Kasumi-1 (cell line): ENCODE measurements around the gene PPP1R16B.

Source experiments
- DNase-seq, 2 experiments: peaks; one replicate each; lab custom pipeline; 2025; lab: John Stamatoyannopoulos, UW

PPP1R16B gene

DNA sequence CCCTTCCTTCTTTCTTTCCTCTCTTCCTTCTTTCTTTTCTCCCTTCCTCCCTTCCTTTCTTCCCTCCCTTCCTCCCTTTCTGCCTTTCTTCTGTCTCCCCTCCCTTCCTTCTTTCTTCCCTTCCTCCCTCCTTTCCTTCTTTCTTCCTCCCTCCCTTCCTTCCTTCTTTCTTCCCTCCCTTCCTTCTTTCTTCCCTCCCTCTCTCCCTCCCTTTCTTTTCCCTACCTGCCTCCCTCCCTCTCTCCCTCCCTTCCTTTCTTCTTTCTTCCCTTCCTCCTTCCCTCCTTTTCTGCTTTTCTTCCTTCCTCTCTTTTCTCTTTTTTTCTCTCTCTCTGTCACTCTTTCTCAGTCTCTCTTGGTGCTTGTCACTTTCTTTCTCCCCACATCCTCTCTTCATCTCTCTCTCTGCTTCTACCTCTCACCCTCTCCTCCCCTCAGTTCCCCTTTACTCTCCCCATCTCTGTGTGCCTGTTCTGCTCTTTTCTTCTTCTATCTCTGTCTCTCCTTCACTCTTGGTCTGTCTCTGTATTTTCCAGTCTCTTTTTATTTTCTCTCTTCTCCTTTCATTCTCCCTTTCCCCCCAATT lies 90.6 kb downstream of the PPP1R16B start:
- no peak for DNase-seq

DNA sequence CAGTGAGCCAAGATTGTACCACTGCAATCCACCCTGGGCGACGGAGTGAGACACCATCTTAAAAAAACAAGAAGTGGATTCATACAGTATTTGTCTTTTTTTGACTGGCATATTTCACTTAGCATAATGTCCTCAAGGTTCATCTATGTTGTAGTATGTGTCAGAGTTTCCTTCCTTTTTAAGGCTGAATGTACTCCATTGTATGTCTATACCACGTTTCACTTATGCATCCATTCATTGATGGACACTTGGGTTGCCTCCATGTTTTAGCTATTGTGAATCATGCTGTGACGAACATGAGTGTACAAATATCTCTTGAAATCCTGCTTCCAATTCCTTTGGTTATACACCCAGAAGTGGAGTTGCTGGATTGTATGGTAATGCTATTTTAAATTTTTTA lies 91.8 kb downstream of the PPP1R16B start:
- DNase-seq, result no peak

DNA sequence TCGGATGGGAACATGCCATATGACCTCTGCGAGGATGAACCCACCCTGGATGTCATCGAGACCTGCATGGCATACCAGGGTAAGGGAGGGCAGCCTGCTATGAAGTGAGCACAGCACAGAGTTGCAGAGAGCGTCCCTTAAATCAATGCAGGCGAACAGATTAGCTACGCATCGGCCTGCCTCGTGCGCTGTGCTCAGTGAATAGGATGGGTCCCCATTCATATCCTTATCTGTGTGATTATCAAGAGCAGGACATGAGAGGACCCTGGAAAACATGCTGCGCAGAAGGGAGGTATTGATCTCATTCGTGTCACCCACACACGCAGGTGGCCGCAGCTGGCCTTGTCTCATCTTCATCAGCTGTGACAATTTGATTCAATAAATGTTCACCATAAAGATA lies 95.1 kb downstream of the PPP1R16B start:
- DNase-seq, result no peak

DNA sequence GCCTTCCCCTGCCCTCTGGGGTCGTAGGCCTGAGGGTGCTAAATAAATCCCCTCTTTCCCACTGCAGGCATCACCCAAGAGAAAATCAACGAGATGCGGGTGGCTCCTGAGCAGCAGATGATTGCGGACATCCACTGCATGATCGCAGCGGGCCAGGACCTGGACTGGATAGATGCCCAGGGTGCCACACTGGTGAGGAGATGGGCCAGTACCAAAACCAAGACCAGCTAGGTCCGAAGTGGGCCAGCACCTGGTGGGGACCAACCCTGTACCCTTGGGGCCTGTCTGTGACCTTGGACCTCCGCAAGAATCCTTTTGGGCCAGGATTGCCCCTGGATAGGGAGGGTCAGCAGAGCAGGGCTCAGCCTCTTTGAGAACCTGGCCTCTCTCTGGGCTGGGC lies 97.1 kb downstream of the PPP1R16B start:
- no peak for DNase-seq

DNA sequence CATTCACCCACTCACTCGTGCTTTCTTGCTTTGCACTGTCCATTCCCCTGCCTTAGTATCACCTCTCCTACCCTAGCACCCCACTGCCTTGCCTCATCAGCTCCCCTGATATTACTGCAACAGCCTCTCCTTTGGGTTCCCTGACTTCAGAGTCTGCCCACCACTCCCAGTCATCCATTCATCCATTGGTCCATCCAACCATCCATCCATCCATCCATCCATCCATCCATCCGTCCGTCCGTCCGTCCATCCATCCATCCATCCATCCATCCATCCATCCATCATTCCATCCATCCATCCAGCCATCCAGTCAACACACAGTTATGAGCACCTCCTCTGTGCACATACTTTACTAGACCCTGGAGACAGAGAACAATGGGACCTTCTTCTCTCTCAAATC lies 97.8 kb downstream of the PPP1R16B start:
- no peak for DNase-seq

DNA sequence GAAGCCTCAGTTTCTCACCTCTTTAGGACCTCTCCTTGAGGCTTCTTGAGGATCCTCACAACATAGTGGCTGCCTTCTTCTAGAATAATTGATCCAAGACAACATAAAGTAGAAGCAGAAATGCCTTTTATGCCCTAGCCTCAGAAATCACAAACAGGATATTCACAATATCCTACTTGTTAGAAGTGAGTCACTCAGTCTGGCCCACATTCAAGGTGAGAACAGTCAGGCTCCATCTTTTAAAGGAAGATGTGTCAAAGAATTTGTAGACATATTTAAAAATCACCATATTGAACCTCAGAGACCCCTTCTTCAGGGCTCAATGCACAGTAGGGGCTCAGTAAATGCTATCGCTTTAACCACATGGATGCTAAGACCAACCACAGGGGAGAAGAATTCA lies 99.9 kb downstream of the PPP1R16B start:
- DNase-seq, result no peak

DNA sequence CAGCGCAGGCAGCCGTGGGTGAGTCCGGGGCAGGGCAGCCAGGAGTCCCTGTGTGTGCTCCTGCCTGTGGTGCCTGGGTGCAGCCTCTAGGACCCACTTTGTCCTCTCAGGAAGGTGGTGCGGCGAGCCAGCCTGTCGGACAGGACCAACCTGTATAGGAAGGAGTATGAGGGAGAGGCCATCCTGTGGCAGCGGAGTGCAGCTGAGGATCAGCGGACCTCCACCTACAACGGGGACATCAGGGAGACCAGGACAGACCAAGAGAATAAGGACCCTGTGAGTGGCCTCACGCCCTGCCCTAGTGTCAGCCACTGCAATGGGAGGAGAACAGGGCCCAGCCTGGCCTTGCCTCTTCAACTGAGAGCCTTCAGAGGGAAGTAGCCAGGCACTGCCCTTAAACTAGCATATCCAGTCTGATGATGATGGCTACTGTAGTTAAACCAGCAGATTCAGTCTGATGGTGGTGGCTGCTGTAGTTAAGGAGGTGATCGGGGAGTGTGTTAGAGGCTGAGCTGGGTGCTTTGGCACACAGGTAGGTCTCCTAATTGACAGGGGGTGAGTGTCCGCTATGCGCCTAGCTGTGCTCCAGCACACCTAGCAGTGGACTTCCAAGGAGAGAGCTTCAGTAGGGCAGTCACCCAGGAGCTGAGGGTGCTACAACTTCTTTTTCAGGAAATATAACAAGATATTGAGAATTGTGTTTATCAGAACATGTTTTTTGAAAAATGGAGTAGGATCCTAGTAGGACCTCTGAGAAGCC lies 102.6 kb downstream of the PPP1R16B start:
- no peak for DNase-seq

DNA sequence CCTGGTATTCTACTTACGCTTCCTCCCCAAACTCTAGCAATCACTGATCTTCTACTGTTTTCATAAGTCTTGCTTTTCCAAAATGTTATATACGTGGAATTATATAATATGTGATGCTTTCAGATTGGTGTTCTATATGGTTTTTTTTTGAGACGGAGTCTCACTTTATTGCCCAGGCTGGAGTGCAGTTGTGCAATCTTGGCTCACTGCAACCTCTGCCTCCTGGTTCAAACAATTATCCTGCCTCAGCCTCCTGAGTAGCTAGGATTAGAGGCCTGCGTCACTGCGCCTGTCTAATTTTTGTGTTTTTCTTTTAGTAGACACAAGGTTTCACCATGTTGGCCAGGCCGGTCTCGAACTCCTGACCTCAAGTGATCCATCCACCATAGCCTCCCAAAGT lies 109.9 kb downstream of the PPP1R16B start:
- no peak for DNase-seq

DNA sequence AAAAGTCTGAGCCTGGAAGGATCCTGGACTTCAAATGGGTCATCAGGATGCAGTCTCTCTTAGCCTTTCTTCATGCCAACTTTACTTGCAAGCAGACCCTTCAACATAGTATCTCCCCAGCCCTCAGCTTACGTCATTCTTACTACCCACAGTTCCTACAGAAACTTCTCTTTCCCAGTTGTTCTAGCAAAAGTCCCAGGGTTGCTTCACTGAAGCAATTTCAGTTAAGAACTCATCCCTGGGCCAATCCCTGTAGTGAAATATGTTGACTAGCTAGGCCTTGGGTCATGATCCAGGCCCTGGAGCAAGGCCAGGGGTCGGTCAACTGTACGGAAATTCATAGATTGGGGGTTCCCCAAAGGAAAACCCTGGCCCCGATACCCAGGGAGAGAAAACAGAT lies 112.2 kb downstream of the PPP1R16B start:
- DNase-seq, result no peak

DNA sequence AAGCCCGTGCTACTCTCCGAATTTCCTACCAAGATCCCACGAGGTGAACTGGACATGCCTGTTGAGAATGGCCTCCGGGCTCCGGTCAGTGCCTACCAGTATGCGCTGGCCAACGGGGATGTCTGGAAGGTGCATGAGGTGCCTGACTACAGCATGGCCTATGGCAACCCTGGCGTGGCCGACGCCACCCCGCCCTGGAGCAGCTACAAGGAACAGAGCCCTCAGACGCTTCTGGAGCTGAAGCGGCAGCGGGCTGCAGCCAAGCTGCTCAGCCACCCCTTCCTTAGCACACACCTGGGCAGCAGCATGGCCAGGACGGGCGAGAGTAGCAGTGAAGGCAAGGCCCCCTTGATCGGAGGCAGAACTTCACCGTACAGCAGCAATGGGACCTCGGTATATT lies 112.7 kb downstream of the PPP1R16B start:
- no peak for DNase-seq

DNA sequence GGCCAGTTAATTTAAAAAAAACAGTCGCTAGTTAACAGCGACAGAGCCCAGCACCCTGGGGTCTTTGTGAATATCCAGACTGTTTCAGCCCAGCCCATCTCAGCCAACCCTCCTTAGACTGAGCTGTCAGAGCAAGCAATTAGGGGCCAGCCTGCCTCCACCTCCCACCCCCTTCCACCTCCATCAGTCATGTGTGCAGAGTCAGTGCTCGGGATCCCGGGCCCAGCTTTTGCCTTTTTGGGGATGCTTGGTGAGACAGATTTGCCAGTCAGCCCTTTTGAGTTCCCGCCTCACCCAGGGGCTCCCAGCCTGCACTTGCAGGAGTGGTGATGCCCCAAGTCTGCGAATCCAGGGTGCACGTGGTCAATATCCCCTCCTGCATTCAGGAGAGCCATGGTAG lies 114.2 kb downstream of the PPP1R16B start:
- no peak for DNase-seq

DNA sequence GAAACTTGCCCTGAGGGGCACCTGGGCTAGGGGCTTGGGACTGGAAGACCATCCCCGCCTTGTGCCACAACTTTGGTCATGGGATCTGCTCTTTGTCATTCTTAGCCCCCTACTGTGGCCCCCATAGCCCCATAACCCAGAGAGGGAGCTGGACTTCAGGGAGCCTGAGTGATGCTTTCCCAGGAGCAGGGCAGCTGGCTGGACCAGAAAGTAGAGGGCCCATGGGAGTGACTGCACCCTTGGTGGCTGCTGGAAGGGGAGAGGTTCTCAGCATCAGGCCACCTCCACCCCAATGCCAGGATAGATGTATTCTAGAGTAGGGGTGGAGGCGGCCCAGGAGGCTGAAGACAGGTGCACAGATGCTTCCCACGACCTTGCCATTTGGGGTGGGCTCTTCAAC lies 114.9 kb downstream of the PPP1R16B start:
- DNase-seq, result no peak

DNA sequence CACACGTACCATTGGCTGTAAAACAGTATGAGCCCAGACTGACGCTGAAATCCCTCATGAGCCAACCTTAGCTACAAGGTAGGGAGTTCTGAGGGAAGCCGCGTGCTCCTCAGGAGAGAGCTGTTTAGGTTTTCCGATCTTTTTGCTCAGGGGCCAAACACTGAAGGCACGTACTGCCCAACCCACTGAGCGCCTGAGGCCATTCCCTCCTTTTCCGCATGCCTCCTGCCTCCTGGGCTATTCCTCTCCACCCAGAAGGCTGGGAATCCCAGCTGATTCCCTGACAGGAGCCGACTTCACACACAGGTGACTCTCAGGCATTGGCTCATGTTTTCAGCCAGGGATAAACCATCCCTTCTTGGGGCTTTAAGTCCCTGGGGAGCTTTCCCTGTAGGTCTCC lies 115.4 kb downstream of the PPP1R16B start:
- no peak for DNase-seq

DNA sequence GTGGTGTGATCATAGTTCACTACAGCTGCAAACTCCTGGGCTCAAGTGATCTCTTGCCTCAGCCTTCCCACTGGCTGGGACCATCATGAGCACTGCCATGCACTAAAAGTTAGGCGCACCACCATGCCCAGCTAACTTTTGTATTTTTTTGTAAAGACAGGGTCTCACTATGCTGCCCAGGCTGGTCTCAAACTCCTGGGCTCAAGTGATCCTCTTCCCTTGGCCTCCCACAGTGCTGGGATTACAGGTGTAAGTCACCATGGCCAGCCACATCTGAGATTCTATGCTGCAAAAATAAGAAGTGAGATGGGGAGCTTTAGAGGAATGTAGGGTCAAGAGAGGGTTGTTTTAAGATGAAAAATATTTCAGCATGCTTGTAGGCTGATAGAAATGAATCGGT lies 119.2 kb downstream of the PPP1R16B start:
- DNase-seq, result no peak

DNA sequence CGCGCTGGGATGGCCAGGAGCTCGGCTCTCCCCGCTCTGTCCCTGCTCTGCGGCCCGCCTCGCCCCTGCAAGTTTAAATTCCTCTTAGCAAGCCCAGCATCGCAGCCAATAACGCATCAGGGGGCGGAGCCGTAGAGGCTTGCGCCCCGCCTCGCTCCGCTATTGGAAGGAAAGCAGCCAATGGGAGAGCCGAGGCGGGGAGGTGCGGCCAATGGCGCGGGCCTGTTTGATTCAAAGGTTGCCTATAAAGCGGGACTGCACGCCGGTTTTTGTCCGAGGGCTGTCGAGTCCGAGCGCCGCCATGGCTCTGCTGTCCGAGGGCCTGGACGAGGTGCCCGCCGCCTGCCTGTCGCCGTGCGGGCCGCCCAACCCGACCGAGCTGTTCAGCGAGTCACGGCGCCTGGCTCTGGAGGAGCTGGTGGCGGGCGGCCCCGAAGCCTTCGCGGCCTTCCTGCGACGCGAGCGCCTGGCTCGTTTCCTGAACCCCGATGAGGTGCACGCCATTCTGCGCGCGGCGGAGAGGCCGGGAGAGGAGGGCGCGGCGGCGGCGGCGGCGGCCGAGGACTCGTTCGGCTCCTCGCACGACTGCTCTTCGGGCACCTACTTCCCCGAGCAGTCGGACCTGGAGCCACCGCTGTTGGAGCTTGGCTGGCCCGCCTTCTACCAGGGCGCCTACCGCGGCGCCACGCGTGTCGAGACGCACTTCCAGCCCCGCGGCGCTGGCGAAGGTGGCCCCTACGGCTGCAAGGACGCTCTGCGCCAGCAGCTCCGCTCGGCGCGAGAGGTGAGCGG lies 120.8 kb downstream of the PPP1R16B start, which contains the start of gene FAM83D:
Gene FAM83D, plus strand, starts transcription at position 276 of the 792 bp plus-strand sequence. Its CDS starts 26 bp downstream, at position 302.
- peak; percentile 97 for DNase-seq

DNA sequence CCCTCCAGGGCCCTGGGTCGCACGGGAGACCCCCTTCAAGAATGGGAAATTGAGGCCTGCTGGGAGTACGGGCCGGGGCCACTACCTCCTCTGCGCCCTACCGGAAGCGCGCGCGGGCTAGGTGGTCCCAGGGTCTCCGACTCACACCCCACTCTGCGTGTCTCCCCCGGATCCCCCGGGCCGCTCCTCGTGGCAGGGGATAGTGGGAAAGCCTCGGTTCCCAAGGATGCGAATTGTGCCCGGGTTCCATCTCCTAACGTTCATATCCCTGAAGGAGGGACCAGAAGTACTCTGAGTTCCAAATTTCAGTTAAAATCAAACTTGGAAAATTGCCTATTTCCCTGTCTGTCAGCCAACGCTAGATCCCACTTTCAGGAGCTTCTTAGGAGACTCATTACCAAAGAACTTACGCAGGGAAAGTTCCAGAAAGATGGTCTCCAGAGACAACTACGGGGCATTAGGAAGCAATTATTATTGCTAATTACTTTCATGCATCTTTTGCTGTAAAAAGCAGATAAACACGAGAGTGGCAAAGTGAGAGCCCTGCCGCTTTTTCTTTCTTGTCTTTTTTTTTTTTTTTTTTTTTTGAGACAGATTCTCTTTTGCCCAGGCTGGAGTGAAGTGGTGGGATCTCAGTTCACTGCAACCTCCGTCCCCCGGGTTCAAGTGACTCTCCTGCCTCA lies 121.6 kb downstream of the PPP1R16B start:
- DNase-seq, result no peak

DNA sequence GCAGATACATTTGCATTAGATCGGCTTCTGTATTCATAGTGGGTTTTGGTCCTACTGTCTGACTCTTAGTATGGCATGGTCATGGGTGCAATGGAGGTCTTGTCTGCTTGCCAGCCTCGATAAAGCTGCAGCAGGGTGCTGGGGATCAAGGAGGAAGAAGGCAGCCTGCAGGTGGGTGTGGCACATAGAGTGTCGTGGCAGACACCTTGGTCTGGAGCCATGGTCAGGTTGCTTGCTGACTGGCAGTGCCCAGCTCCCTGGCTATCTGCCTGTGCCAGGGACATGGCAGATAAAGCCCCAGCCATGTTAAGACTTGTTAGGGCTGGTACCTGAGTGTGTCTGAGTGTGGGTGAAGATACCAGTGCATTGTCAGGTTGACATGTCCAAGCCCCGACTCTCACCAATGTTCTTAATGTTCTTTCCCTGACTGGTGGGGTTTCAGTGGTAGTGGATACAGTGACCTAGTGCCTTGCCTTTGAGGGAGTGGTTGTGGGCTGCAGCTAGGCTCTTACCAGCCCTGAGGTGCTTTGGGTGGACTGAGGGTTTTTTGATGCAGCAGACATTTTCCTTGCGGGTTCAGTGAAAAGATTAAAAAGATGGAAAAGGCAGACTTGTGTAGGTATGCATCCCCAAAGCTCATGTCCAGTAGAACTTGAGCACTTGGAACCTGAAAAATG lies 122.5 kb downstream of the PPP1R16B start:
- no peak for DNase-seq

DNA sequence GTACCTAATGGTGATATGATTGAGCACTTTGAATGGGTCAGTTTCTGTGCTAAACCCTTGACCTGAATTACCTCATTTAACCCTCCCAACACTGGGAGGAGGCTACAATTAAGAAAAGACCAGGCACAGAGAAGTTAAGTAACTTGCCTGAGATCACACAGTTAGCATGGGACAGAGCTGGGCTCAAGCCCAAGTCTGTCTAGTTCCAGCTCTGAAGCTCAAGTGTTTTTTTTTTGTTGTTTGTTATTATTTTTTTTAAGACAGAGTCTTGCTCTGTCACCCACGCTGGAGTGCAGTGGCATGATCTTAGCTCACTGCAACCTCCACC lies 124.7 kb downstream of the PPP1R16B start:
- no peak for DNase-seq

DNA sequence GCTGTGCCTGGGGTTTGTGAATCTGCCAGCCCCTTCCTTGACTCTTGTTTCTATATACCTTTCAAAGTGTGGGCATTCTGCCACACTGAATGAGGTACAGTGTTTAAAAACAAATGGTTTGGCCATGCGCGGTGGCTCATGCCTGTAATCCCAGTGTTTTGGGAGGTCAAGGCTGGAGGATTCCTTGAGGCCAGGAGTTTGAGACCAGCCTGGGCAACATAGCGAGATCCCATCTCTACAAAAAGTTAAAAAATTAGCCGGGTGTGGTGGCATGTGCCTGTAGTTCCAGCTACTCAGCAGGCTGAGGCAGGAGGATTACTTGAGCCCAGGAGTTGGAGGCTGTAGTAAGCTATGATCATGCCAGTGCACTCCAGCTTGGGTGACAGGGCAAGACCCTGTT lies 126.5 kb downstream of the PPP1R16B start:
- no peak for DNase-seq

DNA sequence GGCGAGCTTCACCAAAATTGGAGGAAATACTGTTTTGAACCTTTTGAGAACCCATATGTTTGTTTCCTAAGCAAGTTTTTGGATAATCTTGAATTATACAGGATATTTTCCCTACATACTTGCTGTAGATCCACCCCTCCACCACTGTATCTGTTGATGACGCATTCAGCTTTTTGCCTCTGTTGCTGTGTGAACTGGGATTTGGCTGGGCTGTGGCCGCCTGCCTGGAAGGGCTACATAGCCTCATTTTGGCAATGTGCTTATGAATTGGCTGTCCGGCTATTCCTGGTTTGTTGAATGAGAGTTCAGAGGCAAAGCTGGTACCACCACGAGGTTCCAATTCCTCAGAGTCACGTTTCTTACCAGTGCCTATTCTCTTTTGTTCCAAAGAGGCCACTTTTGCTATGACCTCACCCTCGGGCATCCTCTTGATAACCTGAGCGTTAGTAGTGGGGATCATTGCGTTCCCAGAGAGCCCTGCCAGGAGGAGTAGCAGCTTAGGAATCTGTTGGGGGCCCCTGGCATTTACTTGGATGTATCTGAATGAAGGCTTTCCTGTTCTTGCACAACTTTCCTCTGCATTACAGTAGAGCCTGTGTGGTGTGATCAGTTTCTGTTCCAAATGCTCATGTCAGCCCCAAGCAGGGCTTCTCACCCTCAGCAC lies 127.1 kb downstream of the PPP1R16B start:
- DNase-seq, result no peak

DNA sequence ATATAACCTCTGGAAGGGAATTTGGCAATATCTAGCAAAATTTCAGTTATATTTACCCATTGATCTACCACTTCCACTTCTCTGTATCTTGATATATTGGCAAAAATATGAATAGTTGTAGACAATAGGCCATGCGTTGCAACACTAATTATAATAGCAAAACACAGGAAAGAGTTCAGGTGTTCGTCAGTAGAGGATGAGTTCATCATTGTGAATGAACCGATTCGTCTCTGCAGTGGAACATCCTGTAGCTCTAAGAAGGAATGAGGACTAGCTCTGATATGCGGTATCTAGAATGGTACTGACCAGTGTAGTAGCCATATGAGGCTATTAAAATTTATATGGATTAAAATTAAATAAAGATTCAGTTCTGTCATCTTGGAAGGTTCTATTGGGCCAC lies 129.0 kb downstream of the PPP1R16B start:
- no peak for DNase-seq

DNA sequence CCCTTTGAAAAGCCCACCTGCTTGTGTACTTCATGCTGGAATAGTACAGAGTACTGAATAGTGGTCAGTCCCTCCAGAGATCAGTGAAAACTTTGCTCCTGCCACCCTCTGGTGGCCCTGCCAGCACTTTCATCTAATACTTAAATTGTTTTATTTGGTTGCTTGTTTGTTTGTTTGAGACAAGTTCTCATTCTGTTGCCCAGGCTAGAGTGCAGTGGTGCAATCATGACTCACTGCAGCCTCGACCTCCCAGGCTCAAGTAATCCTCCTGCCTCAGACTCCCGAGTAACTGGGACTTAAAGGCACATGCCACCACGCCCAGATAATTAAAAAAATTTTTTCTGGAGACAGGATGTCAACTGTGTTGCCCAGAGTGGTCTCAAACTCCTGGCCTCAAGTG lies 129.8 kb downstream of the PPP1R16B start:
- DNase-seq, result peak; percentile 2 to 6
